Transverse colon (tissue), 4 donors: ENCODE data around the gene CUL3. TPM values are rescaled to one million over a fixed set of nuclear protein-coding genes. Genes with fewer than 3 reads are reported as not detected.
"Not testable (repeated sequence)": the region's sequence is repeated elsewhere in the genome, so short reads cannot be mapped to it uniquely, and the experiment has no call there.

ENCODE experiments used
- DNase-seq: peaks from one replicate; pipeline ENCODE4 v3.0.0-alpha.2; 2019
- H3K27ac ChIP-seq, 4 donors: fragments of 200-600 bp; sonication (generic); 2 replicates each; pipeline ENCODE4 v1.5.1; 2016 to 2018; ENCODE audit warnings: inconsistent platforms in 4 of 4
- H3K27me3 ChIP-seq: fragments of 200-600 bp; sonication (generic); 2 replicates; pipeline ENCODE4 v1.5.1; 2017; ENCODE audit warnings: inconsistent platforms
- H3K36me3 ChIP-seq, 4 donors: fragments of 200-600 bp; sonication (generic); 2 replicates each; pipeline ENCODE4 v1.5.1; 2017 to 2019; ENCODE audit warnings: inconsistent platforms in 4 of 4
- H3K4me1 ChIP-seq, 4 donors: fragments of 200-600 bp; sonication (generic); 2 replicates each; pipeline ENCODE4 v1.5.1; 2017 to 2020; ENCODE audit warnings: inconsistent platforms in 4 of 4
- H3K4me3 ChIP-seq, 4 donors: fragments of 200-600 bp; sonication (generic); 1 replicate in 1 of 4; 2 replicates in 3 of 4; pipeline versions ENCODE4 v1.5.1 to v1.6.1; 2017 to 2019; ENCODE audit warnings: inconsistent platforms in 4 of 4
- H3K9me3 ChIP-seq, 2 donors: fragments of 200-600 bp; sonication (generic); 2 replicates each; pipeline ENCODE4 v1.5.1; 2017 to 2019; ENCODE audit warnings: inconsistent platforms in 2 of 2
- CTCF ChIP-seq, 5 experiments: fragments of 200-600 bp in 3 of 5; fragments of 450-650 bp in 2 of 5; sonication (generic) in 3 of 5; IDR thresholded peaks; 1 replicate in 2 of 5; 2 replicates in 3 of 5; pipeline ENCODE4 v1.5.1; 2016 to 2017; ENCODE audit warnings: antibody characterized with exemption in 5 of 5, inconsistent platforms in 3 of 5, mild to moderate bottlenecking in 2 of 5, moderate library complexity in 1 of 5
- EP300 ChIP-seq: sonication (generic); formaldehyde crosslinking; IDR thresholded peaks from one replicate; pipeline ENCODE4 v1.6.1; 2017; ENCODE audit warnings: antibody characterized with exemption, low read depth
- POLR2A ChIP-seq: fragments of 450-650 bp; IDR thresholded peaks from one replicate; pipeline ENCODE4 v1.6.1; 2016; ENCODE audit warnings: antibody characterized with exemption, mild to moderate bottlenecking, moderate library complexity
- POLR2AphosphoS5 ChIP-seq, 3 donors: sonication (generic); formaldehyde crosslinking; IDR thresholded peaks; one replicate each; pipeline ENCODE4 v1.6.1; 2016; ENCODE audit warnings: antibody characterized with exemption in 3 of 3
- WGBS, 2 donors: methylation state at CpG; one replicate each; pipeline ENCODE4 v1.1.5; 2018; ENCODE audit warnings: low coverage in 1 of 2; 5-methylcytosine and 5-hydroxymethylcytosine counted together
- in situ Hi-C, 4 donors: fragments of 200-750 bp; cut with MboI; loops; one replicate each; pipeline versions ENCODE4 v1.15.0 to v1.15.1; 2017; ENCODE audit warnings: low sequenced_read_pairs in 3 of 4, low pct_ligation_motif_present in 1 of 4, low pct_unique_long_range_greater_than_20kb in 1 of 4
- intact Hi-C: fragments of 100-400 bp; cut with DNase I; formaldehyde crosslinking; loops from one replicate; pipeline ENCODE4 v1.15.1; 2023; ENCODE audit warnings: low total_unique reads
- total RNA-seq, 4 donors: library from RNA; depleted of rRNA; stranded (reverse); fragments of >200 nt; gene quantifications; one replicate each; pipeline ENCODE4 v1.1.0, GENCODE V29; 2016

CUL3 gene
- total RNA-seq, 4 donors from 2014 or later = 18.5 to 104 (median 57.9) TPM

DNA sequence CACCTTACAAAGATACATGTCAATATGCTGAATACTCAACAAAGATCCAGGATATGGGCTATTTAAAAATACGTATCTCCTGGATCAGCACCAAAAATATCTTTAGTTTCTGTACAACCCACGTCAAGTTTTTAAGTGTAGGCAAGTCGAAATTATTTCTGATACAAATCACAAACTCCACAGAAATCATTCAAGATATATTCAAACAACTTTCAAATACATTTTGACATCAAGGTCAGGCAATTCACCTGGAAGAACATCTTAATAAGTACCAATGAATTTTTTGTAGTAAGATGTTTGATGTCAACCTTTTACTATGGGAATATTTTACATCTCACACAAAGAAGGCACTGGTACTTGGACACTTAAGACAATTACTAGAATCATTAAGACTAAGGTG is 86.2 kb downstream of the CUL3 start:
- no peaks in the 10 kb centered on the region for H3K27me3 ChIP-seq
- WGBS, 2 donors = 88 to 89% methylated on average over 3 of the region's 3 CpGs
- H3K36me3 ChIP-seq = peaks cover 0 to 62% (median 10%) of the 10 kb centered on the region in 4 donors
- in situ Hi-C loops (no loop called here), intact Hi-C loops (no loop called here)
- H3K9me3 ChIP-seq = no peaks in the 10 kb centered on the region
- no peak overlapping the region for H3K27ac ChIP-seq
- no peak for DNase-seq
- H3K4me3 ChIP-seq = no peak overlapping the region
- H3K4me1 ChIP-seq = no peaks in the 10 kb centered on the region
- TF ChIP-seq POLR2AphosphoS5 (IDR thresholded peaks at IDR 0.05) (no peak), EP300 (no peak), POLR2A (no peak), CTCF (IDR thresholded peaks at IDR 0.05) (no peak)

- no peaks in the 10 kb centered on the region for H3K27me3 ChIP-seq
- no peak overlapping the region for H3K27ac ChIP-seq
- DNase-seq = no peak
- H3K4me3 ChIP-seq = no peak overlapping the region
- WGBS, 2 donors = 96 to 100% methylated on average over 1 to 2 of the region's 2 CpGs
- H3K36me3 ChIP-seq = peaks cover 0 to 22% (median 5%) of the 10 kb centered on the region in 4 donors
- in situ Hi-C loops (no loop called here), intact Hi-C loops (no loop called here)
- H3K9me3 ChIP-seq = no peaks in the 10 kb centered on the region
- TF ChIP-seq CTCF (IDR thresholded peaks at IDR 0.05) = no peak
- TF ChIP-seq POLR2A = no peak
- no peak for TF ChIP-seq POLR2AphosphoS5 (IDR thresholded peaks at IDR 0.05)
- H3K4me1 ChIP-seq = peaks cover 0 to 5% (median 2%) of the 10 kb centered on the region in 4 donors
Observed at GRCh38 chr2:224492531-224492930, 92.6 kb downstream of the CUL3 start.

- in situ Hi-C loops, H3K27ac ChIP-seq, DNase-seq, H3K9me3 ChIP-seq, H3K27me3 ChIP-seq, H3K4me3 ChIP-seq, intact Hi-C loops, H3K36me3 ChIP-seq: not testable (repeated sequence)
- WGBS, 2 donors = 94 to 97% methylated on average over 4 of the region's 4 CpGs
- H3K4me1 ChIP-seq = peaks cover 0 to 27% (median 19%) of the 10 kb centered on the region in 4 donors
Observed at GRCh38 chr2:224487940-224488339, 97.2 kb downstream of the CUL3 start.

GRCh38 chr2:224485081-224486014 is 99.8 kb downstream of the CUL3 start:
- in situ Hi-C loops, intact Hi-C loops, H3K4me3 ChIP-seq, H3K36me3 ChIP-seq, H3K9me3 ChIP-seq, H3K27me3 ChIP-seq: not testable (repeated sequence)
- DNase-seq = peak; percentile 90
- WGBS, 2 donors = 76% methylated on average over 16 of the region's 18 CpGs; no CpG with 5 or more reads in 1 of the 2 donors
- Histone ChIP-seq H3K4me1 (peaks cover 0 to 27% (median 19%) of the 10 kb centered on the region in 4 donors), H3K27ac (peak overlapping the region; percentile 68 to 77 (median 72))
- peak in 2 of 3 donors; percentile 58 to 61 for TF ChIP-seq POLR2AphosphoS5 (IDR thresholded peaks at IDR 0.05)
- peak; percentile 89 for TF ChIP-seq EP300

DNA sequence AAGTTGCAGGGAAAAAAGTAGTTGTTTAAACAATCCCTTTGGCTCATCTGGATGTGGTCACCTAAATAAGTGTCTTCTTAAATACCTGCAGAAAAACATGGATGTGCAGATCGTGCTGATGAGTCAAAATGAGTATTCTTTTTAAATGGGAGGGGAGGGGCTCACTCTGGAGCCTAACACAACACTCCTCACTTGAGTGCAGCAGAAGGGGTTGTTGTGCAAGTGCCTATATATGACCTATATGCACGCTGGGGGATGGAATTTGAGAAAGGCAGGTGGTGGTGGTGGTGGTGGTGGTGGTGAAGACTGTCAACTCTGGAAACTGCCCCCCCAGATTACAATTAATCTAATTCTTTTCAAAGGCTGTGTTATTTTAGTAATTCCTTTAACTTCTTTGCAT is 105.3 kb downstream of the CUL3 start:
- Histone ChIP-seq H3K9me3 (no peaks in the 10 kb centered on the region), H3K27ac (no peak overlapping the region), H3K27me3 (no peaks in the 10 kb centered on the region), H3K4me3 (no peak overlapping the region), H3K36me3 (peaks cover 0 to 35% (median 16%) of the 10 kb centered on the region in 4 donors), H3K4me1 (peaks cover 0 to 3% (median 2%) of the 10 kb centered on the region in 4 donors)
- intact Hi-C loops (no loop called here), in situ Hi-C loops (no loop called here)
- WGBS, 2 donors = 71 to 75% methylated on average over 2 of the region's 2 CpGs
- DNase-seq = no peak
- TF ChIP-seq CTCF (IDR thresholded peaks at IDR 0.05) (no peak), EP300 (no peak), POLR2AphosphoS5 (IDR thresholded peaks at IDR 0.05) (no peak), POLR2A (no peak)
